ENCODE data around the gene OXNAD1.
"Not testable (repeated sequence)": the region's sequence is repeated elsewhere in the genome, so short reads cannot be mapped to it uniquely, and the experiment has no call there.

OXNAD1 gene

GRCh38 chr3:16304061-16305010 lies 39.3 kb downstream of the OXNAD1 start:
- no peak for DNase-seq

GRCh38 chr3:16305111-16305541 lies 40.1 kb downstream of the OXNAD1 start:
- peak; percentile 48 for DNase-seq

DNA sequence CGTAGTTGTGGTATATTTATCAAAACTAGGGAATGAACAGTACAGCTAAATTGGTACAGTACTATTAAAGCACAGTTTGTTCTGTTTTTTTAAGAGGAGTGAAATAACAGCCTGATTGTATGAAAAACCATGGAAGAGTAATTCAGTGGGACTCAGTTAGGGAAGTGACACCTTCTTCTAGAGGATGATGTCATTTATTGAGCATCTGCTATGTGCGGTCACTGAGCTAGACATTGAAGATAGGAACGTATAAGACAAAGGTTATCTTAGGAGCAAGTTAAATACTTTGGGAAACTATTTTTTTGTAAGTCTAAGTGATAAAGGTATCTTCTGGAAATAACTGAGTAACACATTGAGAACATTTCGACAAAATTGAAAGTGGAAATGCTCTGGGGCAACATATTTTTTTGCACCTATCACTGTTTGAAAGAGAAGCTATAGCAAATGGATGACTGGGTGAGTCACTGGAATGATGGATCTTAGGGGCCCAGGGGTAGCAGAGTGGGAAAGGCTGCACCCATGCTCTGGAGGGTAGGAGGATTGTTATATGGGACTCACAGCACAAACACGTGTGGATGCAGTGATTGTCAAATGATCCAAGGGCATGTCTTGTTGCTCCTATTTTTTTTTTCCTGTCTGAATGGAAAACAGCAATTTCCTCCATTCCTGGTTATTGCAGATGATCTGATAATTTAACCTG lies 43.0 kb downstream of the OXNAD1 start:
- no peak for DNase-seq

GRCh38 chr3:16308727-16309126 lies 43.7 kb downstream of the OXNAD1 start:
- no peak for DNase-seq

DNA sequence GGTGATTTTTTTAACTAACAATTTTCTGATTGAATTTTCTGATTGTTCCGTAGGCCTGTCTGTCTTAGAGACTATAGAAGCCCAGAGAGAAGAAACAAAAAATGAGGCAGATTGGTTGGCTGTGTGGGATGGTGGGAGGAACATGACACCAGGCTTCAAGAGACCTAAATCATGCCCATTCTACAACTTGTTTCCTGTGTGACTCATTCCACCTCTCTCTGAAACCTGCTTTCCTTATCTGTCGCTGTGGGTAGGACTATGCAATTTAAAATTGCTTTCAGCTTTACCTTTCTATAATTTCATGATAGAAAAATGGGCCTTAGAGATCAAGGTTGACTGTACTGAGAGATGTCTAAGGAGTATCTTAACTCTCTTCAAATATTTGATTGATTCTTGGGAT lies 44.5 kb downstream of the OXNAD1 start:
- peak; percentile 88 for DNase-seq

DNA sequence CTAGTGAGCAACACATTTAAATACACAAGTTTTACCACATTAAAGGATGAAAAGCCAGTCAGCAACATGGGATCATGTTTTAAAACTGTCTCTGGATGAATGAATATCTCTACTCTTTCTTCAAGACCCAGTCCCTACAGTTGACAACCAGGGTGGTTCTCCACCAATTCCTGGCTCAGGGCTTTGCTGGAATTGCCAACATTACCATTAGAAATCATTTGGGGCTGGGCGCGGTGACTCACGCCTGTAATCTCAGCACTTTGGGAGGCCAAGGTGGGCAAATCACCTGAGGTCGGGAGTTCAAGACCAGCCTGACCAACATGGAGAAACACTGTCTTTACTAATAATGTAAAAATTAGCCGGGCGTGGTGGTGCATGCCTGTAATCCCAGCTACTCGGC lies 45.5 kb downstream of the OXNAD1 start:
- not testable (repeated sequence) for DNase-seq

DNA sequence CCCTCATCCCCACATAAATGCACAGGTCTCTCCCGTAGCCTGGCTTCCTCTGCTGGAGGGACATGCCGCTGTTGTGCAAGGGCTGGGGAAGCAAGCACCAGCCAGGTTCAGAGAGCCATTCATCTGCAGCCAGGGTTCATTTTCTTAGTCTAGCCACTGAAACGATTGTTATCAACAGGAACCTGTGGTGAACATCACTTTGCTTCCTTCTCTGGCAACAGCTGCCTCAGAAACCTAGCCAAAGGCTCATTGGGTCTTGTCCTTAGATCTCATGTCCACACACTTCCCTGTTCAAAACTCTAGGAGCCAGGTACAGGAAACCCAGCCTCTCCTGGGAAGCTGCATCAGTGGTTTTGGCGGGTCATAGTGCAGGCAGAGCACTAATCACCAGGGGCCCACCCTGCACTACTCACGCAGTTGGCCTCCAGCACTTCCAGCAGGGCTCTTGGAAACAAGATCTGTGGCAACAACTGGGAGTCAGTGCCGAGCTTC lies 47.0 kb downstream of the OXNAD1 start:
- peak; percentile 84 for DNase-seq

DNA sequence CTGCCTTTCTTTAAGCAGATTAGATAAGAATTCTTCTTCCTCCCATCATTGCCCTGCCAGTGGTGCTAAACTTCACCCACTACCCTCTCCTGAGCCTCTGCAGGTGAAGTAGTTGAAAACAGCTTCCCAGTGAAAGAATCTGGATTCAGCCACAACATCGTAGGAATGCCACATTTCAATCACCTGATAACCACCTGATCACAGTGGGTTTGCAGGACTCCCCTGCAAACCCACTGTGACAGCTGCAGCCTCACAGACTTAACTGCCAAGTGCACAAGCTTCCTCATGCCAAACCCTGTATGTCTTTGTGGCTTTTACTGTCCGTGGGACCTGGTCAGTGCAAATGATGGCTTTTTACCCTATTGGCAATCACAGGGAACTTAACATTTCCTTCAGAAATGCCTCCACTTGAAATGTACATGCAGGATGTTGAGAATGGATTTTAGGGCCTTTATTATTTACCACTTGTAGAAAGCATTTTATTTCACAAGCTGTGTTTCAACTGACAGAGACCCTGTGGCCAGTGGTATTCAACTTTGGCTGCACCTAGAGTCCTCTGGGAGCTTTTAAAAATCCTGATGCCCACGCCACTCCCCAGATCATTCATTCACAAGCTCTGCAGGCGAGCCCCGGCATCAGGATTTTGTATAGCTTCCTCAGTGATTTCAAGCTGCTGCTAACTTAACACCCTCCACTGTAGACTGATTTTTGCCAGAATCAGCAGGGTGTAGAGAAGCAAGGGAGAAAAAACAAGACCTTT lies 49.1 kb downstream of the OXNAD1 start:
- no peak for DNase-seq

- DNase-seq = no peak
Observed at GRCh38 chr3:16315623-16316022, 50.6 kb downstream of the OXNAD1 start.

GRCh38 chr3:16316396-16316795 lies 51.4 kb downstream of the OXNAD1 start:
- DNase-seq = no peak

DNA sequence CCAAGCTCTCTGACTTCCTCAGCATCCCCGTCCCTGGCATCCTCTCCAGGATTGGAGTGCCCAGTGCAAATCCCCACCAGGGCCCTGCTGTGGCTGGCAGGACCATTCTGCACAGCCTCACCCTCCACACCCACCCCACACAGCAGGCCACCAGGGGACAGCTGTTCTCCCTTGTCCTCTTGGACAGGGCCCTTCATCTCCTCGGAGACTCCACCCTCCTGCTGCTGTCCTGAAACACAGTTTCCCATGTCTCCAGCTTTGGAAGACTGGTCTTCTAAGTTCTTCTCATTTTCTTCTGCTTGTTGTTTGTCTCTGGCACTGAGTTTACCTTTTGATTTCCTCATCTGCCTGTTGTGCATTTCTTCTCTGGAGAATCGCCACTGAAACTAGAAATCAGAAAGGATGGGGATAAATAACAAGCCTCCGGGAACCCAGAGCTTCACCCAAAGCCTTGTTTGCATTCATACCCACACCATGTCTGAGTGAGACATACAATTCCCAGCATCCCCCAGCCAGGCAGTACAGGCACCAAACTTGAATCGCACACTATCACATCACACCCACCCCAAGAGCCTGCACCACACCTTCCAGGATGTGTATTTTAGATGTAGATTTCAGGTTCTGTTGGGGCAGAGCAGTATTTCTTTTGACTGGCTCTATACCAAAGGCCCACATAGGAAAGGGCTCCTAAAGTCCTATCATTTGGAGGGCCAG lies 52.0 kb downstream of the OXNAD1 start:
- DNase-seq = no peak

DNA sequence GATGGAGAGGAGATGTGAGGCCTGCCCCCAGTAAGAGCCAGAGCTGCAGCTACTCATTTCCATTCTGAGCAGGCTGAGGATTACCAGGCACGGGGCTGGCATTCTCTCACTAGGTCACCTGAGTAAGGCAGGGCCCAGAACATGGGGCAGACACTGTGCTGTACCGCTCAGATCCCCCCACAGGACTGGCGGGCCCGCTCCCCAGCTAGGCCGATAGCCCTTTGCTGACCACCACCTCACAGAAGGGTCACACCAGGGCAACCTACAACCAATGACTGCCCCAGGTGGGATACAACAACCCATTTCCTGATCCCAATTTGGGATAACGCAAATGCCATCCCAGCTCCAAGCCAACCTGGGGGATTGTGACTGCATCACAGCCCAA lies 52.5 kb downstream of the OXNAD1 start:
- no peak for DNase-seq

GRCh38 chr3:16318176-16318575 lies 53.2 kb downstream of the OXNAD1 start:
- DNase-seq = no peak

DNA sequence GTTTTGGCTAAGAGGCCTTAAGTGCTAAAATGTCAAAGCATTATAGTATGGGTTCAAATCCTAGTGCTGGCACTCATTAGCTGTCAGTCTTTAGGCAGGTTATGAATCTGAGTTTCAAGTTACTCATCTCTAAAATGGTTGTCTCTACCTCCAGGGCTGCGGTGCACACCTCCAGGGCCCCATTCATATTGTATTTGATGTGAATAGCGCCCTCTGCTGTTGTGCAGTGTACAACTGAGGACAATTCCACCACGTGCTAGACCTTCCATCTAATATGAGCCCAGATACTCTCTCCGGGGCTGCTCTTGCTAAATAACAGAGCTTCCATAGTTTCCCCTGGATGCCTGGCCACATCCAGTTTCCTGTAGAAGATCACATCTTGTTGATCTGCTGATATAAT lies 54.3 kb downstream of the OXNAD1 start:
- DNase-seq = peak; percentile 94

- no peak for DNase-seq
Observed at GRCh38 chr3:16319723-16320122, 54.7 kb downstream of the OXNAD1 start.

GRCh38 chr3:16320711-16321110 lies 55.7 kb downstream of the OXNAD1 start:
- no peak for DNase-seq

DNA sequence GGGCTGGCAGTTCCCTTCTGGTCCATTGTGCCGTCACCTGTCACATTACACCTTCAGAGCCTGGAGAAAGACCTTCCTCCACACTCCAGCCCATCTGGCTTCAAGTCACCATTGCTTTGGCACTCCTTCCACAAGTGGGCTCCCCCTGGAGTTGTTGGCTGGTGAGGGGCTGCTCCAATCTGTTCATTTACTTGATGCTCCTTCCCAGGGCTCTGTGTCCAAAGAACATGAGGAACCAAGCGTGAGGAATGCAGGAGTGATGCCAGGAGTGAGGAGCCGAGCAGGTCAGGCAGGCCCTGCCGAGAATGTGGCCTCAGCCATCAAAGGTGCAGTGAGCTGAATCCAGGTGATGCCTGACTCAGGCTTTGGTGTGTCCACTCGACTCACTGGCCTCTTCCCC lies 57.2 kb downstream of the OXNAD1 start:
- DNase-seq = no peak

DNA sequence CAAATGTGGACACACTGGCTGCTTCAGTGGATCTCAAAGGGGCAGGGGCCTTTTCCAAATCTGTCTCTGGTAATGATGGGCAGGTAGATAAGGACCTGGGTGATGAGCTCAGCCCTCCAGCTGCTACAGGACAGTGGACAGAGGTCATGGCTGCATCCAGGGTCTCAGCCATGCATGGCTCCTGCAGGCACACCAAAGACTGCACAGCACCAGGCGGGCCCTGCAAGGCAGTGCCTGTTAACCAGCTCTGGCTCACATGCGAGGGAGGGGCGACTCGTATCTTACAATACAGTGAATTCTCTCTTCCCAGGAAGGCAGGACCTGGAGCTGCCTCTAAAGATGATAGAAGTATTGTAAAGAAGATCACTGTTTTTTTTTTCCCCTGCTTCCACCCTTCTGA lies 58.7 kb downstream of the OXNAD1 start:
- DNase-seq = no peak

GRCh38 chr3:16325850-16326249 lies 60.8 kb downstream of the OXNAD1 start:
- no peak for DNase-seq

GRCh38 chr3:16326724-16327349 lies 61.8 kb downstream of the OXNAD1 start:
- DNase-seq = no peak

GRCh38 chr3:16328124-16328523 lies 63.1 kb downstream of the OXNAD1 start:
- no peak for DNase-seq
